IMR-90 (cell line): ENCODE results near the gene B4GALT7.

Source experiments
- CTCF ChIP-seq: conservative IDR thresholded peaks from 2 replicates; pipeline ENCODE4 v1.5.1; 2012; ENCODE audit warnings: mild to moderate bottlenecking, low read depth, low read length, improper control_type of control experiment
- FOS ChIP-seq: fragments of 150-350 bp; IDR thresholded peaks from 2 replicates; pipeline ENCODE4 v1.6.1; 2016; ENCODE audit warnings: low read depth, low read length
- POLR2A ChIP-seq: IDR thresholded peaks from 2 replicates; pipeline ENCODE4 v1.6.1; 2012; ENCODE audit warnings: mild to moderate bottlenecking, low read depth, low read length
- RFX5 ChIP-seq: IDR thresholded peaks from 2 replicates; pipeline ENCODE4 v1.8.0; 2012; ENCODE audit warnings: low read depth, mild to moderate bottlenecking, low read length, moderate library complexity
- SMC3 ChIP-seq: fragments of 150-350 bp; IDR thresholded peaks from 2 replicates; pipeline ENCODE4 v1.6.1; 2016; ENCODE audit warnings: low read depth, mild to moderate bottlenecking, antibody characterized with exemption, low read length, moderate library complexity
- TF ChIP-seq, protein P1 (sequence below): fragments of 150-350 bp; IDR thresholded peaks from 2 replicates; pipeline ENCODE4 v1.6.1; 2017; ENCODE audit warnings: mild to moderate bottlenecking, antibody characterized with exemption, low read length, low read depth

- TF ChIP-seq CTCF (no peak), RFX5 (no peak), SMC3 (no peak), POLR2A (no peak), FOS (no peak)
- TF ChIP-seq, protein P1, sequence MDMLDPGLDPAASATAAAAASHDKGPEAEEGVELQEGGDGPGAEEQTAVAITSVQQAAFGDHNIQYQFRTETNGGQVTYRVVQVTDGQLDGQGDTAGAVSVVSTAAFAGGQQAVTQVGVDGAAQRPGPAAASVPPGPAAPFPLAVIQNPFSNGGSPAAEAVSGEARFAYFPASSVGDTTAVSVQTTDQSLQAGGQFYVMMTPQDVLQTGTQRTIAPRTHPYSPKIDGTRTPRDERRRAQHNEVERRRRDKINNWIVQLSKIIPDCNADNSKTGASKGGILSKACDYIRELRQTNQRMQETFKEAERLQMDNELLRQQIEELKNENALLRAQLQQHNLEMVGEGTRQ, result no peak
These were observed 8.5 kb downstream of the B4GALT7 start for GRCh38 chr5:177608243-177609075.
